HG02973 (cell line): Measurements from ENCODE around the gene DHX15.

ENCODE experiments used
- ATAC-seq: cut with Tn5 transposase; IDR thresholded peaks from one replicate; pipeline ENCODE4 v1.9.1; 2021; ENCODE audit warnings: moderate library complexity; ENCODE audit not compliant: unreplicated experiment

DHX15 gene

DNA sequence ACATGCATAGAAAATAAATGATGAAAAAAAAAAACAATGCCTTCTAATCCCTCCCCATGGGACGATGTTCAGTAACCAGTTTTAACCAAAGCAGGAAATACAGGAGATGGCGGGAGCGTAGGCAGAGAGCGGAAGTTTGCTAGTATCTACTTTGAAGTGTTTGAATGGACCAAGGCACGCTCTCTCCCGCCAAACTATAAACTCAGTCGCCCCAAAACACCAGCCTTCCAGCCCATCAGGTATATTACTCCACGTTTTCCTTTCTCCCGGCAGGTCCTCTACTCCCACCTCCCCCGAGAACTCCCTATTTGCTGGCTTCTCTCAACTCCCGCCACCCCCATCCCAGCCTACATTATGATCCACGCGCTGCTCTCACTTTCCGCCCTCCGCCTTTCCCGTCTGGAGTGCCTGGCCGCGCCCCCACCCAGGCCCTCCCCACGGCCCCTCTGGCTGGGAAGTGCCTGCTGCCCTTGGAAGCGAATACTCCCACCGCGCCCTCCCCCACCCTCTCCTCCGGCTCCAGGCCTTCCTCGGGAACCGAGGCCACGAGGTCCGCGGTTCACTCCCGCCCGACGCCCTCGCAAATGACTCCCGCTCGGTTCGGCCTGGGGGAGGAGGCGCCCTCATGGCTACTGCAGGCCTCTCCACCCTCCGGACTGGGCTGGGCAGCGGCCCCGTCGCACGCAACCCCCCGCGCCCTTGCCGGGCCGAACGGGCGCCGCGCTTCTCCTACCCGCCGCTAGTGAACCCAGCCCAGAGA is 723 bp downstream of the DHX15 start:
- peak; percentile 17 for ATAC-seq

DNA sequence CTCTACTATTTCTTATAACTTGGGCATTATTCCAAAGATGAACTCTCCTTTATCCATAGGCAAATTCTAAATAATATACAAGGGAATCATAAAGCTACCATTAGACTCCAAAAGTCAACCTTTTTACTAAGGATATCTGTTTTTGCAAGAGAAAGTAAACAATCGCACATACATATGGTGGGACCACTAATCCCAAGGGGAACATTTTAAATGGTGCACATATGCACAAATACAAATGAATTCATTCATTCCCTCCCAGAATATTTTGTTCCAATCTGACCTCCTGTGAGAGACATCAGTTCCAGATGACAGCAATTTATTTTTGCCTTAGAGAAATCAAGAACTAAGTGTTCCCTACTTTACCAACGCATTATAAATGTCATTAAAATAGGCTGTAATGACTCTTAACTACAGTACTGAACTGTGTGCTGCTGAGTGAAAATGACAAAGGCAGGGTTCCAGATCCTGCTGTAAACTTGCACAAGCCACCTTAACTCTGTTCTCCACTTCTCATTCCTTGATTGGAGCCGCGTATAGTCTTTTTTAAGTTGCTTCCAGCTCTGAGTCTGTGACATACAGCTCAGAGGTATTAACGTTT is 2.0 kb downstream of the DHX15 start:
- no peak for ATAC-seq

DNA sequence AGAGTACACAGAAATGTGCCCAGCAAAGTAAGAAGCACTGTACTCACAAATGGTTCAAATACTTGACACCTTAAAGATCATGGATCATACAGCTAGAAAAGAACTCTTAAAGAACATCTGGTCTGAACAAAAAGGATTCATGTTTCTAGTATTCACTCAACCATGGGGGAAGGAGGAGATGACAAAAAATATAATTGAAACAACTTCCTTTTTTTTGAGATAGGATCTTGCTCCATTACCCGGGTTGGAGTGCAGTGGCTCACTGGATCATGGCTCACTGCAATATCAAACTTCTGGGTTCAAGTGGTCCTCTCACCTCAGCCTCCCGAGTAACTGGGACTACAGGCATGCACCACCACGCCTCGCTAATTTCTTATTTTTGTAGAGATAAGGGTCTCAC is 6.0 kb downstream of the DHX15 start:
- no peak for ATAC-seq

DNA sequence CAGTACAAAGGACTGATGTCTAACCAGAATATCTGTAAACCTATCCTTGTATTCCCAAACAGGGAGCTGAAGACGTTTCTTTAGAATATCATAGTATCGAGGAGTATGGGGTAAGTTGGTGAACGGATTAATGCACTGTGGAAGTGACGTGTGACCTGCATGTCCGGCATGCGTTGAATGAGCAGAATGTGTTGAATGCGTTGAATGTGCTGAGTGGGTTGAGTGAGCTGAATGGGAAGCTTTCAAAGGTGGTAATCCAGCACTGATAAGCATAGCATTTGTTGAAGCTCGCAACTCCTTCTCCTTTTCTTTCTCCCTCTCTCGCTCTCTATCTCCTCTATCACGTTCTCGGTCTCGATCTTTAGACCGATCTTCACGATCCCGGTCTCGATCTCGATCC is 8.1 kb downstream of the DHX15 start:
- no peak for ATAC-seq

DNA sequence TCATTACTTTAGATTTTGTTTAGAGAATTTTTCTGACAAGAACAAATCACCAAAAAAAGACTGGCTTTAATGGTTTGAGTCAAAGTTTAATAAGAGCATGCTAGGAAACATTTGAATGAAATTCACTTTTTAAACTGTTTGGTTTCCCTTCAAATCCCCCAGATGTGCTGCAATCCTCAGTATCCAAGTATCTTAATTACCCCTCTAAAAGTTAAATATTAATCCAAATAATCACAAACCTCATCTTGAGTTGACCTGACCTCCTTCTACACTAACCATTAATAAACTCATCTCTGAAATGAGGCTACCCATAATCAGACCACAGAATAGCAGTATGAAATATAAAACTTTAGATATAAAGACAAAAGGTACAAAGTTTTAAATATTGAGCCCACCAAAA is 10.1 kb downstream of the DHX15 start:
- ATAC-seq: no peak

DNA sequence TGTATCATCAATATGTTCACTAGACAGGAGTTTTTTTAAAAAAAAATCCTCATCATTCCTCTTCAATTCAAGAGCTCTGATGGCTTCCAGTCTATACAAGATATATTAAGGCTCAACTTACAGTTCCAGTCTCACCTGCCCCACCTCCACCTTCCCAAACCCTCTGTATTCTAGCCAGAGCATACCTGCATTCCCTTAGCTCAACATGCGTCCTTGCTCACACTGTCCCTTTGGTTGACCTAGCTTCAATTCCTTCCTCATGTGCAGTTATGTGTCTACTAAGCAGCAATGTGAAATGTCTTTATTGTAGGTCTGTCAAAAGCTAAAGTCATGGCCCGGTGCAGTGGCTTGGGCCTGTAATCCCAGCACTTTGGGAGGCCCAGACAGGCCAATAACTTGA is 10.8 kb downstream of the DHX15 start:
- ATAC-seq: no peak

DNA sequence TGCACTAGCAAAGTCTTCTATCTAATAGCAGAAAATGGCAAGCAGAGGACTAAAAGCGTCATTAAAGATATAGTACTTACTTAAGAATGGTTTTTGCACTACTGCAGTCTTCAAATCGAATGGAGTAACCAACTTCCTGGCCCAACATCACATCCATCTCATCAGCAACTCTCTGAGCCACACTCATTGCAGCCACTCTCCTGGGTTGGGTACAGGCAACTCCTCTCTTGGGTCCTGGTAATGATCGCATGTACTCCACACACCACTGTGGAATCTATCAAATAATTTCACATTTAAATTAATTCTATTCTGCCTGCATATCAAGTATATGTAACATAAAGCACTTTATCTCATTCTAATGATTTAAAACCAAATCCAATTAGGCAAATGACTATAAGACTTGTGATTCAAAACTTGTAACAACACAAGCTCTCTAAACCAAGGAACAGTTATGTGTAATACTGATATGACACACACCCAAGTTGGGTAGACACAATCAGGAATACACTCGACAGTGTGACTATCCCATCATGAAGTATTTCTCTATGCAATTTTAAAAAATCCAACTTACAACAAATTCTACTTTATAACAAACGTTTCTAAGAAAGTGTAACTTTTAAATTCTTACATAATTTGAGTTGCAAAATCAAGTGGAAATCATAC is 13.6 kb downstream of the DHX15 start:
- ATAC-seq: no peak

DNA sequence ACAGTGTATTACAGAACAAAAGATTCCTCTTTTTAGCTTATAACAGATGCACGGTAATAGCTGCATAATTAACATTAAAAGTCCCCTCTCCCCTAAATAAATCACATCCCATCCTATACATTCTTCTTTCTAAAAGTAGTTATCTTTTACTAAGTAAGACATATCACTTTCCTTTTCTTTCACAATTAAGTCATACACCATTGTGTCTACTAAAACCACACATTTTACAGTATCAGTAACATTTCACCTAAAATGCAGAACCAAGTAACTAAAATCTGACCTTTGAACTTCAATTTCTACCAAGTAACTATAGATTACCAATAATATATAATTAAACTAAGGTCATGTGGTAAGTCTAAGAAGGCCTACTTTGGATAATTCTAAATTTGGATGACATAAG is 14.2 kb downstream of the DHX15 start:
- no peak for ATAC-seq

DNA sequence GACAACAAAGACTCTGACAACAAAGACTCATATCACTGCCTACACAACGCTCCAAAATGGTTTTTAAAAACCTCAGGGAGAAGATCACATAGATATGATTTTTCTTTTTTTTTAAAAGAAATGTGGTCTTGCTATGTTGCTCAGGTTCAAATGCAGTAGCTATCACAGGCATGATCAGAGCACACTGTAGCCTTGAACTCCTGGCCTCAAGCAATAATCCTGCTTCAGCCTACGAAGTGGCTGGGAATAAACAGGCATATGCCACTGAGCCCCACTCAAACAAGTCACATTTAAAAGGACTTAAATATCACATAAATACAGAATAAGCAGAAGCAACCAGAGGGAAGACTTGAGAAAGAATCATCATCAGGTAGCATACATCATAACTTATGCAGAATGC is 14.7 kb downstream of the DHX15 start:
- ATAC-seq: no peak

DNA sequence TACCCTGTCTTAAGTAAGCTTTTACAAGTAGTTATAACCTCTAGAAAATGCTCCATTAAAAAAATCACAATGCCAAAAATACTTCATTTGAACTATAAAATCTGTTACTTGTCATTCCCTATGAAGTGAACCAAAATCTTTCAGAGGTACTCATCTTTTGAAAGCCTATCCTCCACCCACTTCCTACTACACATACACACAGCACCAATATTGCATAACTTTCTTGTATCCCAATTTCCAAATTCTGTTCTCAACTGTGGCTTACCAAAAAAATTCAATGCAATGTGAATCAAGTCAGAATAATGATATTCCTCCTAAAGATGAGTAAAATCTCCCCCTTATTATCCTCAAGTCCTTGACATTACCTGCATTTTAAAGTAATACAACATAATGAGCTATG is 15.9 kb downstream of the DHX15 start:
- ATAC-seq: no peak

DNA sequence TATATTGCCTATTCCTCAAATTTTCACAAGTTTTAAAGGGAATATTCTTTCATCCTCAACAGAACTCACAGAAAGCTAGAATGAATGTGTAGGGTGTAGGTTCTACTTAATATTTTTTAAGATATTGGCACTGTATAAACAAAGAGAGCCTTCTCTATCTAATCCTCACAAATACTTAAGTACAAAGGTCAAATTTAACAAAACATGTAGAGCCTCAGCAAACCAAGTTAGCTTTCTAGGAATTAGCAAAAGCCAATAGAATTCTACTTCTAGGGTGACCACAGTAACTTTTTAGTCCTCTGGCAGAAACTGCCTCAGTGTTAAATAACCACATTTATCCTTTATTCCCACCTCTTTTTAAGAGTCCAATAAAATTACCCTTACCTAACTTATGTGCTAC is 19.3 kb downstream of the DHX15 start:
- ATAC-seq: no peak

DNA sequence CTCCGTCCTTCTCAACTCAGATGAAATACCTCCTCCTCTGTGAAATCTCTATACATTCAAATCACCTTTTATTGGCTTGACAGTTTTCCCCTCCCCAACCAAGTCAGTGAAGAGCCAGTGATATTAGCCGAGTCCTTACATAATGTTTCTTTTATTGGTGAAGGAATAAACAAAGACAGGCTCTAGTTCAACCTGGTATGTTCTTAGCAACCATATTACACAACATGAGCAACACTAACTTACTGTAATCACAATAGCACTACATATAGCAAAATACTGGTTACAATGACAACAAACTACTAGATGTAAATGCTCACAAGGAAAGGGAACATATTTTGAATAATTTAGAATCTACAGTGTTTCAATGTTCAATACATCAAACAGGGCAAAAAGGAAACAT is 19.9 kb downstream of the DHX15 start:
- no peak for ATAC-seq

DNA sequence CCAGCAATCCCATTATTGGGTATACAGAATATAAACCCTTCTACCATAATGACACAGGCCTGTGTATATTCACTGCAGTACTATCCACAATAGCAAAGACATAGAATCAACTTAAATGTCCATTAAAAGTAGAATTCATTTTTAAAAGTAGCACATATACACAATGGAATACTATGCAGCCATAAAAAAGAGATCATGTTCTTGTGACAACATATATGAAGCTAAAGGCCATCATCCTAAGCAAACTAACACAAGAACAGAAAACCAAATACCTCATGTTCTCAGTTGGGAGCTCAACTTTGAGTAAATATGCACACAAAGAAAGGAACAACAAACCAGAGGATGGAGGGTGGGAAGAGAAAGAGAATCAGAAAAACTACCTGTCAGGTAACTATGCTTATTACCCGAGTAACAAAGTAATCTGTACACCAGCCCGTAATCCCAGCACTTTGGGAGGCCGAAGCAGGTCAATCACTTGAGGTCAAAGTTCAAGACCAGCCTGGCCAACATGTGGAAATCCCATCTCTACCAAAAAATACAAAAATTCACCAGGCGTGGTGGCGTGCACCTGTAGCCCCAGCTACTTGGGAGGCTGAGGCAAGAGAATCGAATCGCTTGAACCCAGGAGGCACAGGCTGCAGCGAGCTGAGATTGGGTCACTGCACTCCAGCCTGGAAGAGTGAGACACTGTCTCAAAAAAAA is 22.8 kb downstream of the DHX15 start:
- ATAC-seq: no peak

DNA sequence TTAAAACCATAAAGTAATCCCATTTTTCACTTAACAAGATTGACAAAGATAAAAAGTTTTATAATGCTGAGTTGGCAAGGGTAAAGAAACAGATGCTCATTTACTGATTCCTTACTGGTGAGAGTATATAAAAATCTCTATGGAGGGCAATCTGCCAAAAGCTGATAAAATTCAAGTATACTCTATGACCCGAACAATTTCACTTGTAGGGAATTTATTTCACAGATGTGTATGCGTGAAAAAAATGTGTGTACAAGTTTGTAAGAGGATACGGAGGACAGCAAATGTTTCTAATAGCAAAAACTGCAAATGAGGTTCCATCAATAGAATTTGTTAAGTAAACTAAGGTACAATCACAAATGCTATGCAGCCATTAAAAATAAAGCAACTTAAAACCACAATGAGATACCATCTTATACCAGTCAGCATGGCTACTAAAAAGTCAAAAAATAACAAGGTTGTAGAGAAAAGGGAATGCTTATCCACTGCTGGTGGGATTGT is 23.4 kb downstream of the DHX15 start:
- no peak for ATAC-seq

DNA sequence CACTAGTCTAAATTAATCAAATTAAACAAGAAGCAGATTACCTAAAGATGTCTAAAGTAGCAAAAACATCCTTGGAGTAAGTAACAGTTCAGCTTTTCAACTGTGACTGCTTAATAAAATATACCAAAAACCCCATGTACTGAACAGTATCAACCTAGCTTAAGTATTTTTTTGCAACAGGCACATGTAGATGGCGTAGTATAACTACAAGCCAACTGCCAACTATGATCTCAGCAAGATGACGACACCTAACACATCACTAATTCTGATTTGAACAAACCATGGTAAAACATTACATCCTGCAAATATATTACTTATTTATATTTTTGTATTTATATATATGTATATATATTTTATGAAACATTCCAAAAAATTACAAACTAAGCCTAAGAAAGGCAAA is 24.5 kb downstream of the DHX15 start:
- no peak for ATAC-seq

DNA sequence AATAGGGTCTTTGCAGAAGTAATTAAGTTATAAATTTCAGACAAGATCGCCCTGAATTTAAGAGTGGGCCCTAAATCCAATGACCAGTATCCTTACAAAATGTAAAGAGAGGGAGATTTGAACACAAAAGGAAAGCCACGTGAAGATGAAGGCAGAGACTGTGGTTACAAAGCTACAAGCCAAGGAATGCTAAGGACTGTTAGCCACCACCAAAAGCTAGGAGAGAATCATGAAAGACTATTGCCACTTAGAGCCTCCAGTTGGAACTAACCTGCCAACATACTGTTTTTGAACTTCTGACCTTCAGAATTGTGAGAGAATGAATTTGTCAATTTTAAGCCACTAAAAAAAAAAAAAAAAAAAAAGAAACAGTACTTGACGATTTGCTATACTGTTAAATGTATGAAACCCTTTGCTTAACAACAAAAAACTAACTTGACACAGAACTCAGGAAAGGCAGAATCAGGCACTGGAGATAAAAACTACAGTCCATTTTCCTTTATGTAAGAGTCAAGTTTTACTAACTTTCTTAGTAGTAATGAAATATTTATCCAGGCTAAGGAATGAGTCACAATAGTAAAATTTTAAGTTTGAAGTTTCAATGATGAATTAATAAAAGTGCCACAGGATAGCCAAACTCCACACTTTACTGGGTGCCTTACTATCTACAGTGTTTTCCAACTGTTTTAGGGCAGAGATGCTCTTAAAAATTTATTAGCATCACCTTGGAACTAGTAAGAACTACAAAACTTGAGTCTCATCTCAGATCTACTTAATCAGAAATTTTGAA is 25.1 kb downstream of the DHX15 start:
- no peak for ATAC-seq

DNA sequence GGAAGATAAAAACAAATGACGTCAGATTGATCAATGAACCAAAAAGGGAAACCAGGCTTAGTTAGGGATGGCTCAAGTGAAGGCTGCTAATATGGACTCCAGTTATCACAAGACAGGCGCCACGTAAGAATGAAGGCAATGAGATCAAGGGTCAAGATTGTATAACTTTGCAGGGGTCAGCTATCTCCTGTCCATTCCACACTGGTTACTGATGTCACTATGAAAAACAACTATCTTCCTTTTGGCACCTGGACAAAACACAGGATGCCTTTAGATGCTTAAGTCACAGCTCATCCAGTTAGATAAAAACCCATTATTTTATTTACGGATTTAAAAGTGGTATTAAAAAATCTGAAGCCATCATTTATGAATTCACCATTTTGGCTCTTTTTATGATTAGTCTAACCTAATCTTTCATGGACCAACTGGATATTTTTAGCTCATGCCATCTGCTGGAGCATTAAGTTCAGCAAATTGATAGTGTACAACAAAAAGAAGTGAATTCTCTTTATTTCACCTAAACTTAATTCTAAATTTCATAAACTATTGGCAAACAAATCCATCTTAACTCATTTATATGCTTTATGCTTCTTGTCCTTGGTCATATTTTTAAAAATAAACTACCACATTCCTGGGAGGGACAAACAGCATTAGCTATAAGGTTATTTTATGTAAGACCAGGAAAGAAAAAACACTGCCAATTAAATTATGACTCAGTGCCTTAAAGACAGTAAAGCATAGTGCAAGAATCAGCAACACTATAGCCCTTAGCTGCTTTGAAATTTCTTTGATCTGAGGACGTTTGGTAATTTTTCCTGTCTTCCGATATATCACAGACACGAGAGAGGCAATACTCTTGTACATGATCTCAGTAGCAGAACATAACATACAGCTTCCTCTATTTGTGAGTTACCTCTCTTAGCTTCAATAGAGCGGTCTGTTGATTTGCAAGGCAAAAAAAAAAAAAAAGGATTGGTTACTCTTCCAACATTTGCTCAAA is 27.0 kb downstream of the DHX15 start:
- ATAC-seq: no peak

DNA sequence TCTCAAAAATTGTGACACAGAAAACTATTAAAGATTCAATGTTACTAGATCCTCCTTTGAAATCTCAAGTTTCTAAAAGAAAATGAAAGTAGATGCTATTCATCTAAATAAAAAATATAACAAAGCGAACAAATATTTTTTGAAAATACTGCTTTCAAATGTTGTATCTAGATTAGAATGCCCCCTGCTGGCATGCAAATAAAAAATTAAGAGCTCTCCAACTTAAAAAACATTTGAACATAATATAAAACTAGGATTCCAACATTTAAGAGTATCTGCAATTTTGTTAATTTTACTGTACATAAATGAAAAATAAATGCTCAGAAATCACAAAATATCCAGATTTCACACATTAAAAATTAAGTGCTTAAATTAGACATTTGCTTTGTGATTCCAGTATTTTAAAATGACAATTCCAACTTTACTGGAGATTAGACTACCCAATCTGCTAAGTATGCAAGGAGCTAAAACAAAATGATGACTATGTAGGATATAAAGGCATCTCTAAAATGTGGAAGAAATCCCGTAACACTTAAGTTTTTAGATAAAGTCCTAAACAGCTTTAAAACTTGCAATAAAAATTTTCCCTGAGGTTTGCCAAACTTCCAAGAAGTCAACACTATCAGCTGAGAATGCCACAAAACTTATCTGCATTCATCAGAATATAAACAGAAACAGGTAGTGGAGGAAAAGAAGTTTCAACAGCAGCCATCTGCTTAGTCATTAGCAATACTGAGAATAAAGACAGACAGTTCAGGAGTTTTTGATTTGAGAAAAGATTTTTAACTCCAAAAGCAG is 32.7 kb downstream of the DHX15 start:
- ATAC-seq: no peak
